Astrocyte of the hippocampus (primary cell): ENCODE results near the gene NDUFS8.
A peak's percentile ranks its signal among the peaks of the same experiment; 100 is the strongest.

Source experiments
- DNase-seq: peaks from one replicate; pipeline ENCODE4 v3.0.0; 2011; ENCODE audit warnings: low read depth, low spot score

NDUFS8 gene

DNA sequence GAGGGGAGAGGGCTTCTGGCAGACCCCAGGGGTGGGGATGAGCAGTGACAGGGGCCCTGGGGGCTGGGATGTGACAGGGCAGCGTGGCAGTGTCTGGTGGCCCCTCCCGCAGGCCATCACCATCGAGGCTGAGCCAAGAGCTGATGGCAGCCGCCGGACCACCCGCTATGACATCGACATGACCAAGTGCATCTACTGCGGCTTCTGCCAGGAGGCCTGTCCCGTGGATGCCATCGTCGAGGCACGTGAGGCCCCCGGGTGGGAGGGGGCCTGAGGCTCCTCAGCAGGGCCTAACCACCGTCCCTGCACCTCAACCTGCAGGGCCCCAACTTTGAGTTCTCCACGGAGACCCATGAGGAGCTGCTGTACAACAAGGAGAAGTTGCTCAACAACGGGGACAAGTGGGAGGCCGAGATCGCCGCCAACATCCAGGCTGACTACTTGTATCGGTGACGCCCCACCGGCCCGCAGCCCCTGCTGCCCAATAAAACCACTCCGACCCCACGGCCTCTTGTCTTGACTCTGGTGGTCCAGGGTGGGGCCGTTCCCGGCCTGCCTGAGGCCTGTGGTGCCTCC lies 5.7 kb downstream of the NDUFS8 start:
- no peak for DNase-seq

DNA sequence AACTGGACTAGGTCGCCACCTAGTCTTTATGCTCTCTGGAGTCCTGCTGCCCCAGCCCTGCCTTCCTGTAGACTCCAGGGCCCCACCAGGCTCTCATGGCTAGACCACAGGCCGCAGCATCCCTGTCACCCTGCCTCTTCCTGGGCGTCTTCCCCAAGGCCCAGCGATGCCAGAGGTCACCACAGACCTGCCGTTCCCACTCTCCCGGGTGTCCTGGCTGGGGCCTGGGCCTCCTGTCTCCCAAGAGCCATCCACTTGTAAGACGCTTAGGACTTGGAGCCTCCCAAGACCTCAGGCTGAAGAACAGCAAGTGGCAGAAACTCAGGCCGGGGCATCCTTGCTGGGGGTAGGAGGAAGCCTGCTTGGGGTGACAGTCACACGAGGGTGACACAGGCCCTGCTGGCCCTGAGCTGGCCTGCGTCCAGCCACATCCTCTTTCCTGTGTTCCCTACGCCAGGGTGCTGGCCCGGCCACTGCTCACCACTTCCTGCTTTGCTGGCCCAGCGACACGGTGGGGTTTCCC lies 6.3 kb downstream of the NDUFS8 start:
- no peak for DNase-seq

DNA sequence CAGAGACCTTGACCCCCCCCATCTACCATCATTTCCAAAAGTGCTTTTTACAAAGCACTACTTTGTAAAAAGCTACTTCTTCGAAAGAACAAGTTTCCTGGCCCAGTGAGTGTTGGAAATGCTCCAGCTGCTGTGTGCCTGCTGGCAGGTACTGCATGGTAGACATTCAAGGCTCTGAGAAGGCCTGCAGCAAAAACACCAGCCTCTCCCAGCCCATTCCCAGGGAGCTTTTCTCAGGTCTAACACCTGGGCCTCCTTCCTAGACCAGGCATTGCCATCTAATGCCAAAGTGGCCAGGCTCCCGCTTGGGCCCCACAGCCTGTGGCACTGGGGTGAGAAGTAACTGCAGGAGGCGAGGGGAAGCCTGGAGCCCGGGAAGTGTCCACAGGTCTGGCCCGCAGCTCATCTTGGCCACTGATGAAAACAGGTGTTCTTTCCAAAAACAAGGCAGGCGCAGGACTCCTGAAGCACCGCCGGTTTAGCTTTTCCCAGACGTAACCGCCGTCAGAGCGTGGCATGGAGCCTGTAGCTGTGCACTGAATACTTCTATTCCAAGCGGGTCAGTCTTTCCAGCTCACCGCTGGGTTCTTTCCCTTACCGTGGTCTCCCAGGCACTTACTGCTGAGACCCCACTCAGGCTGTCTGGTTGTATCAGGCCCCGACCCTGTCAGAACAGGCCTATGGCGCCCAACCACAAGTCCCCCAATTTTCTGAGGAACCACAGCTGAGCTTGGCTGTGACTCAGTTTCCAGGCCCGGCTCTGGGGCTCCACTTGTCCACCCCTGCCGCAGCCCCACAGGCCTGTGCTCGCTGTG lies 7.1 kb downstream of the NDUFS8 start:
- DNase-seq = no peak

DNA sequence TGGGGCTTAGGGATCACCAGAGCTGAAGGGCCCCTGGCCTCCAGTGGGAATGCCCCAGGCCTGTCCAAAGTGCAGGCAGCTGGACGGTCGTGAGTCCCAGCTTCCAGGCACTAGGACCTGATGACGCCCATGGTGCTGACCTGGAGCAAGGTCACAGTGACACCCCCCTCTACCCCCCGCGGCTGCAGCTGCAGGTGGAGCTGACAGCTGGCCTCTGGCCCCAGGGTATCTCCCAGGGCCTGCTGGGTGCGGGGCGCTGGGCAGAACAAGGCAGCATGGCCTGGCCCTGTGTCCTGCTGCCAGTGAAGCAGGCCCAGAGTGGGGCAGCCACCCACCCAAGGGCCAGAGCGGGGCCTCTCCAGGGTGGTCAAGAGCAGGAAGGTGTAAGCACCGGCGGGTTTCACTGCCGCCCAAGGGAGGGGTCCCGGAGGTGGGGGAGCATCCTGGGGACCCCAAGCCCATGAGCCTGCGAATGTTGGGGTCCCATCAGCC lies 7.8 kb downstream of the NDUFS8 start:
- DNase-seq = no peak

DNA sequence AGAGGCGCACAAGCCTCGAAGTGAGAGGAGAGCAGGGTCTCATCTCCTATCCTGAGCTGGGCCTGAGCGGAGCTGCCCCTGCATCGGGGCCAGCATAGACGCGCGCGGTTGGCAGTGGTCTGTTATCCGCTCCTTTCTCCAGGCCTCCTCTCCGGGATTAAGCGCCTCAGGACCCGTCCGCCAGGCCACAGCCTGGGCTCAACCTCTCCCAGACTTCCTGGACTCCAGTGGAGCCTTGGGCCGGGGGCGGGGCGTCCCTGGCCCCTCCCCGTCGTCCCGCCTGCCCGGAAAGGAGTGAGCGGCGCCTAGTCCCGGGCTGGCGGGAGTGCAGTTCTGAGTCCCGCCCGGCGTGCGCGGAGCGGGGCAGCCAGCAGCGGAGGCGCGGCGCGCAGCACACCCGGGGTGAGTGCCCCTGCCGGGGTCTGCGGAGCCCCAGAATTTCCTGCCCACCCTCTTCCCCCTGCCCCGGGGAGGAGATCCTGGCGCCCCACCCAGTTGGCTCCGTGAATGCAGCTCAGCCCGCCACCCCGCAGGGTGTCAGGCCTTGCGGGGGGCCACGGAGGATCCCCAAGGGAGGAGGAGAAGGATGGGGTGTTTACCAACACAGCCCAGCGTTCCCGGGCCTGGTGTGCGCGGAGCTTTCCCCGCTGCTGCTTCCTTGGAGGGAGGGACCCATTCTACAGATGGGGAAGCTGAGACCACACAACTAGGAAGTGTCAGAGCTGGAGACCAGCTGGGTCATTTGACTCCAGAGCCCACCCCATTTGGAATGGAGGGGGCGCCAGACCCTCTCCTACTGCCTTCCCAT lies 8.4 kb downstream of the NDUFS8 start, which contains the start of gene TCIRG1:
Gene TCIRG1, plus strand, starts transcription at position 308 of the 808 bp plus-strand sequence. CDS start 2,247 bp downstream, outside the sequence.
- DNase-seq = peak; percentile 81

DNA sequence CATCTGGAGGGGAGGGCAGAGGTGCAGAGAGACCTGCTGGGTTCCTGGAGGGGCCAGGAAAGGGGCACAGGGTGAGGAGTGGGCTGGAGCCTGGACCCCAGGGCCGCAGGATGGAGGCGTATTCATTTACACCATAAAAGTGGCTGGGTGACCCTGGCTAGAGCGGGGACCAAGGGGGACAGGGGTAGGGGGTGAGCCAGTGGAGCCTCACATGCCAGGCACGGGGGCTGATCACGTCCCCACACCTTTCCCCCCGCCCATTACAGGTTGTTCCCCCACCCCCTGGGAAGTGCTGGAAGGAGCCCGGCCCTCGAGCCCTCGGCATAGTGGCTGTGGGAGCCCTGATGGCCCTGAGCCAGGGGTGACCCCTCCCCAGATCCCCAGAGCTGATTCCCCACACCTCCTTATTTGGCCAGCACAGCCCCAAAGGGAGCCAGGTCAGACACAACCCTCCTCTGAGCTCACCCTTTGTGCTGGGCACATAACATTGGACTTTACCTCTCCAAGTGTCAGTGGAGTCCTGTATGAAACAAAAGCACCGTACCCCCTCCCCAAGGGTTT lies 9.1 kb downstream of the NDUFS8 start:
- DNase-seq = no peak

DNA sequence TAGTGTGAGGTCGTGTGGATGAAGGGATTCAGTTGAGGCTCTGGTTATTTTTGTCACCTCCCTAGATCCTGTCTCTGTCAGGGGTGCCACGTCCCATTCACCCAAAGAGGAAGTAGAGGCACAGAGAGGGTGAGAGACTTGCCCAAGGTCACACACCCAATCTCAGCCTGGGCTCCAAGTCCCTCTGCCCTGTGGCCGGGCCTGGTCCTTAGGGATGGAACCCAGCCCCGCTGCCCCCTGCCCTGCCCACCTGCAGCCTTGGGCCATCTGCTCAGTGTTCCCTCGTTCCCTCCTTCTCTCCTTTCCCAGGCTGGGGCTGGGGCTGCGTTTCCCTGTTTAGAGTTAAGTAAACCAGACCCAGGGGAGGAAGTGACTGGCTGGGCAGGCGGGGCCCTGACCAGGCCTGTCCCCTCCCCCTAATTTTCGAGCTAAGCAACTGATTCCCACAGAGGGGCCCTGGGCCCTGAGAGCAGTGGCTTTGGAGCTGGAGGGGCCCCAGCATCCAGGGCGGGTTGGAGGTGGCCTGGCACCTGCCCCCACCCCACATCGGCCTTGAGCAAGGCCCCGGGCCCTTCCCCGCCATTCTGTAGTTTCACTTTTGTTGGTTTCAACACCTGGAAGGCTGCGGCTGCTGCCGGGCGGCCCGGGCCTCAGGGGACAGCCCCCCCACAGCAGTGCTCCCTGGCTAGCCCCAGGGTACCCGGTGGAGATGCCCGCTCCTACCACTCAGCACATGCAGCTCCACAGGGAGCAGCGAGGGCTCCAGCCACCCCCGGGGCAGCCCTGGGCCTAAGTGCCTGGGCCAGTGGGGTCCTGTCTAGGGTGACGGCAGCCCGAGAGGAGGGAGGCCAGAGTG lies 9.8 kb downstream of the NDUFS8 start:
- DNase-seq = peak; percentile 59

DNA sequence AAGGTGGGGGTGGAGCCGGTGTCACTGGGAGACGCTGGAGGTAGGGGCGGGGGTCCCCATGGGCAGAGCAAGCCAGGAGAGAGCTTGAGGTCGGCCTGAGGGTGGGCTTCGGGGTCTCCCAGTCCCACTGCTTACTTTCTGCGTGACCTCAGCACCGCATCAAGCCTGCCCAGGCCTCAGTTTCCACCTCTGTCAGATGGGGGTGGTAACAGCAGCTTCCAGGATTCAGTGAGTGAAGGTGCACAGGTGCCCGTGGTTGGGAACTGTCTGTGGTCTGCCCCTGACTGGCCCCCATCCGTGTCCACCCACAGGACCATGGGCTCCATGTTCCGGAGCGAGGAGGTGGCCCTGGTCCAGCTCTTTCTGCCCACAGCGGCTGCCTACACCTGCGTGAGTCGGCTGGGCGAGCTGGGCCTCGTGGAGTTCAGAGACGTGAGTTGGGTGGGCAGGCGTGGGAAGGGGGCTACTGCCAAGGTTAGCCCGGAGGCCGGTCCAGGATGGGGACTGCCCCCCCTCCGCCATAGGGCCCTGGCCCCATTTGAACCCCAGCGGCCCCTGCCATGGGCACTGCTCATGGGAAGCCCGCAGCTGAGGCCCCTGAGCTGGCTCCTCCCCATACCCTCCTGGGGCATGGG lies 10.6 kb downstream of the NDUFS8 start:
- DNase-seq = no peak

DNA sequence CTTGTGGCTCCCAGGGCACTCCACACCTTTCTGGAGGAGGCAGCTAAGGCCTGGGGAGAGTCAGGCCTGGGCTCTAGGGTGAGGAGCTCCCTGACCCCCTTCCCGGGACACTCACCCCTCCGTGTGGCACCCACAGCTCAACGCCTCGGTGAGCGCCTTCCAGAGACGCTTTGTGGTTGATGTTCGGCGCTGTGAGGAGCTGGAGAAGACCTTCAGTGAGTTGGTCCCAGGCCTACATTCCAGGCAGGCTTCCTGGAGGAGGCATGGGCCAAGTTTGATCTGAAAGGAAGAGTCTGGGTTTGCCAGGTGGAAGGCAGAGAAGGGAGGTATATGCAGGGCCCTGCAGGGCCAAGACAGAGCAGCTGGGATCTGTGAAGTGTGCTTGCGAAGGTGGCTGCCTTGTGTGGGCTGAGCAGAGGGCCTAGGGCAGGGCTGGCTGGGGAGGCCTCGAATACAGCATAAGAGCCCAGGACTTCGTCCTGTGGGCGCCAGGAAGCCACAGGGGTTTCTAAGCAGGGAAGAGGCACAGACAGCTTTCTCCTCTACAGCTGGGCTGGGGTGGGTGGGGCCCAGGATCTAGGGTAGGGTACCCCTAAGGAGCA lies 11.2 kb downstream of the NDUFS8 start:
- no peak for DNase-seq

DNA sequence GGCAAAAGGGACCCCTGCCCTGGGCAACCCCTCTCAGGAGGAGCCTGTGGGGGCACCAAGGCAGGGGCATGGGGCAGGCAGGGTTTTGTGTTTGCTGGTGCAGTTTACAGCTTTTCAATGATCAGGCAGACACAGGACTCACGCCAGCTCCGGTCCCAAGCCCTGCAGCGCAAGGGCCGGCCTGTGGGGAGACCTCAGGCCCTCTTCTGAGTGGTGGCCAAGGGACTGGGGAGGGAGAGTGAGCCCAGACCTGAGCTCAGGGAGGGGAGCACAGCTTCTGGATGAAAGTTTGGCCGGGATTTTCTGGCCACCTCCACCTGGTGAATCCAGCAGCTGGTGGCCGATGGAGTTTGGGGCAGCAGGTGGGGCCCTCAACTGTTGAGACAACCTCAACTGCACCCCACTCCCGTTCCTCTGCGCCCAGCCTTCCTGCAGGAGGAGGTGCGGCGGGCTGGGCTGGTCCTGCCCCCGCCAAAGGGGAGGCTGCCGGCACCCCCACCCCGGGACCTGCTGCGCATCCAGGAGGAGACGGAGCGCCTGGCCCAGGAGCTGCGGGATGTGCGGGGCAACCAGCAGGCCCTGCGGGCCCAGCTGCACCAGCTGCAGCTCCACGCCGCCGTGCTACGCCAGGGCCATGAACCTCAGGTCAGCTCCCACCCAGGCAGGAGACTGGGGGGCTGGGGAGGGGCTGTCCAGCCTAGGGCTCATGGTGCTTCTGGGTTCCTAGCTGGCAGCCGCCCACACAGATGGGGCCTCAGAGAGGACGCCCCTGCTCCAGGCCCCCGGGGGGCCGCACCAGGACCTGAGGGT lies 11.9 kb downstream of the NDUFS8 start:
- DNase-seq = no peak

DNA sequence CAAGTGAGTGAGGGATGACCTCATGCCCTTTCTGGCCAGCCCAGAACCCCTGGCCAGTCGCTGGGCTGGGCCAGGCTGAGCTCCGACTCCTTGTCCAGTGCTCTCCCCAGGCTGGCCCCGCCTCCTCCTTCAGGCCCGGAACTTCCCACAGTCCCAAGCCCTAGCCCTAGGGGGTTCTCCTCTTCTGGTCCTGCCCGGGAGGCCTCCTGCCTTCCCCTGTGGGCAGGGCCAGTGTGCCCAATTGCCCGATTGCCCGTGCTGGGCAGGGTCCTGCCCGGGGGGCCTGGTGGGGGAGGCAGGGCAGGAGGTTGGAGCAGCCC lies 12.5 kb downstream of the NDUFS8 start:
- DNase-seq = no peak

DNA sequence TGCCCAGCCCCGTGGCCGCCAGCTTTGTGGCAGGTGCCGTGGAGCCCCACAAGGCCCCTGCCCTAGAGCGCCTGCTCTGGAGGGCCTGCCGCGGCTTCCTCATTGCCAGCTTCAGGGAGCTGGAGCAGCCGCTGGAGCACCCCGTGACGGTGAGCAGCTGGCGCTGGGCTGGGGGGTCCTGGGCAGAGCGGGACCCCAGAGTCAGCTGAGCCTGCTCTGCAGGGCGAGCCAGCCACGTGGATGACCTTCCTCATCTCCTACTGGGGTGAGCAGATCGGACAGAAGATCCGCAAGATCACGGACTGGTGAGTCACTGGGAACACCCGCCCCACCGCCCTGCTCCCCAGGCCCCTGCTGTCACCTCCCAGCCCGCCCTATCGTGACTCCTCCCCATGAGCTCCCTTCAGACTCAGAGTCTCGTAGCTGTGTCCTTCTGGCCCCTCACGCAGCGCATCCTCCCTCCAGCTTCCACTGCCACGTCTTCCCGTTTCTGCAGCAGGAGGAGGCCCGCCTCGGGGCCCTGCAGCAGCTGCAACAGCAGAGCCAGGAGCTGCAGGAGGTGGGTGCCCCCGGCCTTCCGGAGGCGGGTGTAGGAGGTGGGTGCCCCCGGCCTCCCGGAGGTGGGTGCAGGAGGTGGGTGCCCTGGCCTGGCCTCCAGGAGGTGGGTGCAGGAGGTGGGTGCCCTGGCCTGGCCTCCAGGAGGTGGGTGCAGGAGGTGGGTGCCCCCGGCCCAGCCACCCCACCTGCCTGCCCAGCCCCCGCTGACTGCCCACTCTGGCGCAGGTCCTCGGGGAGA lies 13.1 kb downstream of the NDUFS8 start:
- DNase-seq = no peak

DNA sequence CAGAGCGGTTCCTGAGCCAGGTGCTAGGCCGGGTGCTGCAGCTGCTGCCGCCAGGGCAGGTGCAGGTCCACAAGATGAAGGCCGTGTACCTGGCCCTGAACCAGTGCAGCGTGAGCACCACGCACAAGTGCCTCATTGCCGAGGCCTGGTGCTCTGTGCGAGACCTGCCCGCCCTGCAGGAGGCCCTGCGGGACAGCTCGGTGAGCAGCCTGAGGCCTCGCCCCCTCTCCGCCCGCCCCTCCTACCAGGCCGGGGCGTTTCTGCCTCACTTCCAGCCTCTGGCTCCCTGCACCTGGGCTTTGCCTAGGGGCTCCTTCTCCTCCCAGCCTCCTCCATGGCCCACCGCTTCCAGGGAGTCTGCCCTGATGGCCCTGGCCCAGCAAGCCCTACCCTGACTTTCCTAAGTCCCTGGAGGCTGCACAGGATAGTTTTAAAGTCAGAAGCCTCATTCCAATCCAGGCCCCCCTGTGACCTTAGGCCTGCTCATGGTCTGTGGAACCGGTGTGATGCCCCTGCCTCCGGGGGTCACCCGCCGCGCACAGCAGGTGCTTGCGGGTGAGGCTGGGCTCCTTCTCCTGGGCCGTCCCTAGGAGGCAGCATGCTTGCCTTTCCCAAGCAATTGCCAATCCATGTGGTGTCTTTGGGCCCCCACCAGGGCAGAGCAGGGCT lies 13.8 kb downstream of the NDUFS8 start:
- DNase-seq = no peak

DNA sequence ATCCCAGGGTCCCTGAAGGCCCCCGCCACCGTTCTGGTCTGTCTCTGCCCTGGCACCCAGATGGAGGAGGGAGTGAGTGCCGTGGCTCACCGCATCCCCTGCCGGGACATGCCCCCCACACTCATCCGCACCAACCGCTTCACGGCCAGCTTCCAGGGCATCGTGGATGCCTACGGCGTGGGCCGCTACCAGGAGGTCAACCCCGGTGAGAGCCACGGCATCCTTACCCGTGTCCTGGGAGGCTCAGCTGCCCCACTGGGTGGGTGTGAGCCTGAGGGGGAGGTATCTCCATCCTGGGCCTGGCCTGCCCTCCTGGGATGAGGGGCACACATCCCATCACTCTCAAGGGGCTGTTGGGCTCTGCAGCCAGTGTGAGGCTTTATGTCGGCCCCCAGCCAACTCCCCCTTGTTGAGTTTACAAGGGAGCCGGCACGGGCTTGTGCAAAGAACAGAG lies 14.4 kb downstream of the NDUFS8 start:
- DNase-seq = no peak

DNA sequence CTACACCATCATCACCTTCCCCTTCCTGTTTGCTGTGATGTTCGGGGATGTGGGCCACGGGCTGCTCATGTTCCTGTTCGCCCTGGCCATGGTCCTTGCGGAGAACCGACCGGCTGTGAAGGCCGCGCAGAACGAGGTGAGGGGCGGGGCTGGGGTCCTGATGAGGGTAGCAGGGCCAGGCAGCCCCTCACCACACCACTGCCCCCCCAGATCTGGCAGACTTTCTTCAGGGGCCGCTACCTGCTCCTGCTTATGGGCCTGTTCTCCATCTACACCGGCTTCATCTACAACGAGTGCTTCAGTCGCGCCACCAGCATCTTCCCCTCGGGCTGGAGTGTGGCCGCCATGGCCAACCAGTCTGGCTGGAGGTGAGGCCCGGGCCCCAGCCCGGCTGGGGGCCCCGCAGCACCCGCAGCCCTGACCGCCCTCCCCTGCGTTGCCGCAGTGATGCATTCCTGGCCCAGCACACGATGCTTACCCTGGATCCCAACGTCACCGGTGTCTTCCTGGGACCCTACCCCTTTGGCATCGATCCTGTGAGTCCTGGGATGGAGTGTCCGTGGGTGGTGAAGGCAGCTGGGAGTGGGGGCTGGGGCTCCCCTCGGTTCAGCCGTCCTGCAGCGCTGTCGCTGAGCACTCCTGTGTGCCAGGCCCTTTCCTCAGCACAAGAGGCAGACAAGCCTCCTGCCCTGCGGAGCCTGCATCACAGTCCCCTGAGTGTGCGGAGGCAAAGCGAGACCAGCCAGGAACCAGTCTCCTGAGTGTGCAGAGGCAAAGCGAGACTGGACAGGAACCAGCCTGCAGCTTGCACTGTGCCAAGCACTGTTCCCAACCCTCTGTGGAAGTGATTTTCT lies 17.2 kb downstream of the NDUFS8 start:
- DNase-seq = no peak

DNA sequence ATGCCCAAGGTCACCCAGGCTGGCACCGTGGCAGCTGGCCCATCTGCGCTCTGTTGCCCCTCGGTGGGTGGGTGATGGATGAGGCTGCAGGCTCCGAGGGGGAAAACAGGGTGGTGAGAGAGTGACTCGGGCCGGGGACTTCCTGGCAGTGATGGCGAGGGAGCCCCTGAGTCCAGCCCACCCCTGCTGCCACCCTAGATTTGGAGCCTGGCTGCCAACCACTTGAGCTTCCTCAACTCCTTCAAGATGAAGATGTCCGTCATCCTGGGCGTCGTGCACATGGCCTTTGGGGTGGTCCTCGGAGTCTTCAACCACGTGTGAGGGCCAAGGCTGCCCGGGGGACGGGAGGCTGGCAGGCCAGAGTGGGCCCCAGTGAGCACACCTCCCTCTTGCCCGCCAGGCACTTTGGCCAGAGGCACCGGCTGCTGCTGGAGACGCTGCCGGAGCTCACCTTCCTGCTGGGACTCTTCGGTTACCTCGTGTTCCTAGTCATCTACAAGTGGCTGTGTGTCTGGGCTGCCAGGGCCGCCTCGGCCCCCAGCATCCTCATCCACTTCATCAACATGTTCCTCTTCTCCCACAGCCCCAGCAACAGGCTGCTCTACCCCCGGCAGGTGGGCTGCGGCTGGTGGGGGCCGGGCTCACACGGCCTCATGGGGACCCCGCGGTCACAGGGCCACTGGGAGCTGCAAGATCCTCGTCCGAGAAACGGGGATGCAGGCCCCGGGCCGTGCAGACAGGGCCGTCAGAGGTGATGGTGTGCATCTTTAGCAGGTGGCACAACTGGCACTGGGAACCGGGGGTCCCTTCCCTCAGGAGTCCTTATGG lies 18.4 kb downstream of the NDUFS8 start:
- no peak for DNase-seq
